Activated CD8-positive, alpha-beta T cell treated with anti-CD3 and anti-CD28 coated beads, Interleukin-2, amount 10 ng/mL, durations not matched to agents 7 days and 5 days (primary cell): ENCODE data around the gene DDX28. TPM values are rescaled to one million over a fixed set of nuclear protein-coding genes. Genes with fewer than 3 reads are reported as not detected.
A peak's percentile ranks its signal among the peaks of the same experiment; 100 is the strongest.

Experiments
- ATAC-seq: fragments of 150-1000 bp; cut with Tn5 transposase; one replicate; pipeline ENCODE4 v1.10.0; 2021; ENCODE audit warnings: moderate library complexity
- CTCF ChIA-PET: fragments of 350-600 bp; sonication (Branson Sonifier 250); formaldehyde crosslinking; loops from one replicate; lab custom pipeline; 2021; ENCODE audit warnings: antibody characterized with exemption; lab: Charles Lee
- POLR2A ChIA-PET: fragments of 350-600 bp; sonication (Branson Sonifier 250); formaldehyde crosslinking; loops from one replicate; lab custom pipeline; 2021; ENCODE audit warnings: antibody characterized with exemption; lab: Charles Lee
- DNase-seq: peaks from one replicate; pipeline ENCODE4 v3.0.0-alpha.2; 2020
- H3K27ac Mint-ChIP-seq: one replicate; pipeline ENCODE4 v1.8.0; 2021; ENCODE audit warnings: mild to moderate bottlenecking, mixed read lengths
- H3K27me3 Mint-ChIP-seq: one replicate; pipeline ENCODE4 v1.8.0; 2021; ENCODE audit warnings: low read depth, mixed read lengths
- H3K36me3 Mint-ChIP-seq: one replicate; pipeline ENCODE4 v1.8.0; 2021; ENCODE audit warnings: low read depth, mixed read lengths
- H3K4me1 Mint-ChIP-seq: one replicate; pipeline ENCODE4 v1.8.0; 2021; ENCODE audit warnings: low read depth, mixed read lengths
- H3K4me3 Mint-ChIP-seq: one replicate; pipeline ENCODE4 v1.8.0; 2021; ENCODE audit warnings: mild to moderate bottlenecking, mixed read lengths
- H3K9me3 Mint-ChIP-seq: one replicate; pipeline ENCODE4 v1.8.0; 2022; ENCODE audit warnings: mixed read lengths; ENCODE audit not compliant: insufficient read depth
- total RNA-seq, 2 experiments: library from RNA; stranded (reverse); gene quantifications; one replicate each; pipeline ENCODE4 v1.2.3, GENCODE V29; 2021

Gene DDX28
- total RNA-seq, 2 experiments from 2014 or later = 13.6 to 13.9 TPM

DNA sequence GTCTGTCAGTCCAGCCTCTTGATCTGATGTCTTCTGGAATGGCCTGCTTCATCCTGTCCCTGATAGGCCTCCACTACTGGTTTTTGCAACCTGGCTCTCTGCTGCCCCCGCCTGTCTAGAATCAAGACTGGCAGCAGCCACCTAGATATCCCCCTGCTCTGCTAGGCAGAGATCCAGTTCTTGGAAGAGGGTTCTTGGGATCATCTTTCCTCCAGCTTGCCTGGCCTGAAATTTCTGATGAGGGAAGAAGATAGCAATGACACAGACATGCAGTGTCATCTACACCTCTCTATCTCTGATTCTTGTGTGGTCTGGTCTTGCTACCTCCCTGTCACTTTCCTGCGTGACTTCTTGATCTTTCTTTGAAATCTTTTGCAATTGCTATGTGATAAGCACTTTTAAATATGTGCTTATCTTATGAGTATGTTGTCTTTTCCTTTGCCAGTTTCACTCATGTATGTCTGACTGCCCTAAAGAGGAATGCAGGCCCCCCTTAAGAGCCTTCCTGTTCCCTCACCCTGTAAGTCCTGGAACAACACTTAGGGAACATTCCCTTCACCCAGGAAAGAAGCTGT lies 41.8 kb upstream of the DDX28 start:
- CTCF ChIA-PET = interaction anchor here (0.8 to 7.5 kb wide), 22 partner anchors 10 to 248 kb away, joined by 3 to 78 read pairs (median 5); partner anchors contain the start of gene NFATC3
- DNase-seq (peak; percentile 87), ATAC-seq (peak; percentile 74)
- POLR2A ChIA-PET = interaction anchor here (1.1 to 4.1 kb wide), 3 partner anchors 20 to 129 kb away, joined by 3 to 23 read pairs (median 3); partner anchors contain the start of genes NFATC3 and SLC12A4
- Mint-ChIP-seq H3K27ac (peak overlapping the region; percentile 88), H3K4me3 (no peak overlapping the region), H3K36me3 (peaks cover 53% of the 10 kb centered on the region), H3K4me1 (peaks cover 85% of the 10 kb centered on the region), H3K27me3 (no peaks in the 10 kb centered on the region), H3K9me3 (no peaks in the 10 kb centered on the region)

DNA sequence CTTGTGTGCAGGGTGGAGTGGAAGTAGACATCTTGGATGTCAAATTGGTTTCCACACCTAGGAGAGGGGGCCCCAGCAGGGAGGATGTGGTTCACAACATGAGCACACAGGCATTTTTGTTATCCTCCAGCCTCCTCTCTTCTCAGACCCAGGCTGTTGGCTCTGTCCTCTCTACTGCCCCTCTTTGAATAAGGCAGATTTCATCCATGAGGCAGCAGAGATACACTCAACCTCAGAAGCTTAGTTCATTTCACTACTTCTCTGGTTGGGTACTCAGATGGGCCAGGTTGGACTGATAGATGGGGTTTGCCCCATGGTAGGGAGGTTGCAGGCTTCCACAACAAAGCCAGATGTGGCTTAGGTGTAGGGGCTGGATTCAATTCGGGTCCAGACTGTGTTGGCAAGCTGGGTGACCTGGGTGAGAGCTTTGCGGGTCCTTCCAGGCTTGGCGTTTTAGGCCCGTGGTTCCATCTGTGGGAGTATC lies 39.9 kb upstream of the DDX28 start:
- peaks cover 83% of the 10 kb centered on the region for H3K4me1 Mint-ChIP-seq
- ChIA-PET CTCF (interaction anchor here (1.2 to 7.5 kb wide), 13 partner anchors 12 to 246 kb away, joined by 3 to 78 read pairs (median 8); partner anchors contain the start of genes DPEP2 and NFATC3), POLR2A (interaction anchor here (0.7 to 2.4 kb wide), 7 partner anchors 8 to 124 kb away, joined by 3 to 27 read pairs (median 4); partner anchors contain the start of gene NFATC3)
- H3K36me3 Mint-ChIP-seq = peaks cover 64% of the 10 kb centered on the region
- ATAC-seq (peak; percentile 71), DNase-seq (peak; percentile 81)
- no peaks in the 10 kb centered on the region for H3K27me3 Mint-ChIP-seq
- peak overlapping the region; percentile 95 for H3K27ac Mint-ChIP-seq
- H3K9me3 Mint-ChIP-seq = no peaks in the 10 kb centered on the region
- peak overlapping the region; percentile 53 for H3K4me3 Mint-ChIP-seq

DNA sequence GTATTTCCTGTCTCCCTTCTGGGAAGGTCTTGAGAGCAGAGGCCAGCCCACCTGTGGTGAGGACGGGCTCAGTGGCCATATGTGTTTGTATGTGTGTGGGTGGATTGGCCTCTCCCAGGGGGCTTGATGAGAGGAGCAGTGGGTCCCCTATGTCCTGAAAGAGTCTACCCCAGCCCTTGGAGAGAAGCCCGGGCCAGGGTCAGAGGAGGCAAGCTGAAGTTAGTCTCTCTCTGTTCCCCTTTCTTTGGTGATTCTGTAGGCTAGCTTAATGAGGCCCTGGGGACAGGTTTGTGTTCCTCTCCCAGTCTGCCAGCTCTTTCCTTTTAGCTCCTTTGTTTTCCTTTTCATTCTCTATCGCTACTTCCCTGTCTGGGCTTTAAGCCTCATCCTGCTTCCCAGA lies 38.4 kb upstream of the DDX28 start:
- ATAC-seq (no peak), DNase-seq (no peak)
- peaks cover 74% of the 10 kb centered on the region for H3K4me1 Mint-ChIP-seq
- POLR2A ChIA-PET = interaction anchor here (0.6 to 2.4 kb wide), 7 partner anchors 9 to 210 kb away, joined by 3 to 27 read pairs (median 4); partner anchors contain the start of gene NFATC3
- no peaks in the 10 kb centered on the region for H3K9me3 Mint-ChIP-seq
- no peaks in the 10 kb centered on the region for H3K27me3 Mint-ChIP-seq
- no peak overlapping the region for H3K4me3 Mint-ChIP-seq
- peaks cover 61% of the 10 kb centered on the region for H3K36me3 Mint-ChIP-seq
- CTCF ChIA-PET = interaction anchor here (0.8 to 7.5 kb wide), 8 partner anchors 9 to 245 kb away, joined by 4 to 78 read pairs (median 13); partner anchors contain the start of gene NFATC3
- H3K27ac Mint-ChIP-seq = peak overlapping the region; percentile 95

DNA sequence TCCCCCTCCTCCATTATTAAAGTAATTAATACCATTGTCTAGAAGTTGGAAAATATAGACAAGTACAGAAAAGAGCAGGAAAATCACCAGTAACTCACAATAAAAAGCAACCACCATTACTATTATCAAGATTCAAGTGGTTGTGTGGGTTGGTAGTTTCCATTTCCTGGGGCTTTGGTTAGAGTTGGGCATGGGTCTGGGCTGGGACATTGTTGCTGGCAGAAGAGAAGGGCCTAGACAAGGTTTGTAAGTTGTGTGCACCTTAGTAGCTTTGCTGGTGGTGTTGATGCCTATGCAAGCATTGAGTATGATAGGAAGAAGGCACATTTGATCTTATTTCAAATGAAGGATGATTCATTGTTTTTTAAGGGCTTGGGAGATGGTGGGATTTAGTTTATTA lies 36.8 kb upstream of the DDX28 start:
- peaks cover 58% of the 10 kb centered on the region for H3K4me1 Mint-ChIP-seq
- H3K27ac Mint-ChIP-seq = peak overlapping the region; percentile 81
- no peaks in the 10 kb centered on the region for H3K9me3 Mint-ChIP-seq
- POLR2A ChIA-PET = interaction anchor here (0.5 to 1.2 kb wide), 4 partner anchors 10 to 58 kb away, joined by 3 to 8 read pairs (median 4); no protein-coding TSS in a partner anchor
- peaks cover 63% of the 10 kb centered on the region for H3K36me3 Mint-ChIP-seq
- ATAC-seq (peak; percentile 28), DNase-seq (peak; percentile 52)
- H3K4me3 Mint-ChIP-seq = peak overlapping the region; percentile 9
- CTCF ChIA-PET = interaction anchor here (3.8 to 7.5 kb wide), 2 partner anchors 26 to 243 kb away, joined by 8 to 78 read pairs; partner anchors contain the start of gene NFATC3
- no peaks in the 10 kb centered on the region for H3K27me3 Mint-ChIP-seq

DNA sequence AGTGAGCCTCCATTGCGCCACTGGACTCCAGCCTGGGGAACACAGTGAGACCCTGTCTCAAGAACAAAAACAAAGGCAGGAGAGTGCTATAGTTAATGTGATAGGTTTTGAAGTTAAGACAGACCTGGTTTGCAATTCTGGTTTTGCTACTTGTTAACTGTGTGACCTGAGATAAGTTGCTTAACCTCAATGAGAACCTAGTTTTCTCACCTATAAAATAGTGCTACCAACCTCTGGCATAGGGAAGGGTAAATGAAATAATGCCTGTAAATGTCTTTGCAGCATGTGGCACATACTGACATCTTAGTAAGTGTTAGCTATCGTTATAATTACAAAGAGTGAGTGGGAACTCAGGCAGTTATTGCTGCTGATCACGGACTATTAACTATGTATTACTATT lies 32.4 kb upstream of the DDX28 start:
- ChIA-PET POLR2A (no interaction called here), CTCF (interaction anchor here (1.5 to 2.3 kb wide), 2 partner anchors 14 to 239 kb away, joined by 5 to 7 read pairs; no protein-coding TSS in a partner anchor)
- Mint-ChIP-seq H3K27me3 (no peaks in the 10 kb centered on the region), H3K4me1 (peaks cover 19% of the 10 kb centered on the region), H3K36me3 (peaks cover 64% of the 10 kb centered on the region), H3K27ac (no peak overlapping the region), H3K4me3 (no peak overlapping the region), H3K9me3 (no peaks in the 10 kb centered on the region)
- DNase-seq (no peak), ATAC-seq (no peak)

DNA sequence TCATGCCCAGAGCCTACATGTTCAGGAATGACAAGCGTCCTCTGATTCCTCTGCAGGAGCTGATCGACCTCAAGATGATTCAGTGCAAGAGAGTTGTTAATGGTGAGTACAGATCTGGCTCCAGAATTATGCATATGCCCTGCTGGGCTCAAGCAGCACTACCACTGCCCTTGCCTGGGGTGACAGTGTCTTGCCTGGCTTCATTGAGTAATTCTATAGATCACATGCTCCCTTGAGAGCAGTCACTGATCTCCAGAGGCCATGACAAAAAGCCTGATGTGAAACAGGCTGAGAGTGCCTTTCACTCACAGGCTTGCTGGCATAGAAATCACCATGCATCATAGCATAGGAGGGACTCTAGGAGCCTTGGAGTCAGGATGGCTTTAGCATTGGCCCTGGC lies 26.4 kb upstream of the DDX28 start:
- H3K27me3 Mint-ChIP-seq = no peaks in the 10 kb centered on the region
- peak overlapping the region; percentile 32 for H3K27ac Mint-ChIP-seq
- ChIA-PET POLR2A (no interaction called here), CTCF (no interaction called here)
- no peak overlapping the region for H3K4me3 Mint-ChIP-seq
- DNase-seq = no peak
- no peak for ATAC-seq
- peaks cover 51% of the 10 kb centered on the region for H3K36me3 Mint-ChIP-seq
- no peaks in the 10 kb centered on the region for H3K9me3 Mint-ChIP-seq
- peaks cover 5% of the 10 kb centered on the region for H3K4me1 Mint-ChIP-seq

DNA sequence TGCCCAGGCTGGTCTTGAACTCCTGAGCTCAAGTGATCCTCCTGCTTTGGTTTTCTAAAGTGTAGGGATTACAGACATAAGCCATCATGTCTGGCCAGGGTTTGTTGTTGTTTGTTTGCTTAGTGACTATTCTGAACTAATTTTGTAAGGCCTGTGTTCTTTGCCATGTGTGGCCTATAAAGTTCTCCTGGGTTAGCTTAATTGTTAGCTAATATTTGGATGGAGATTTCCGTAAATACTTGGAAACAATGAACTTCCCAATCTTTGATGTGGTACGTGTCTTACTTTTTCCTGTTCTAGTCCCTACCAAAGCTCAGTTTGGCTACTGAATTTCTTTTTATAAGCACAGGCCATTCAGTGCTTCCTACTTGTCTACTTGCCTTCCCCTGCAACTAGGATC lies 25.0 kb upstream of the DDX28 start:
- POLR2A ChIA-PET = interaction anchor here (0.7 to 1.3 kb wide), 2 partner anchors 12 to 134 kb away, joined by 4 to 5 read pairs; no protein-coding TSS in a partner anchor
- Mint-ChIP-seq H3K27ac (no peak overlapping the region), H3K9me3 (no peaks in the 10 kb centered on the region), H3K27me3 (no peaks in the 10 kb centered on the region), H3K4me1 (peaks cover 5% of the 10 kb centered on the region), H3K36me3 (peaks cover 41% of the 10 kb centered on the region), H3K4me3 (no peak overlapping the region)
- ATAC-seq = no peak
- no peak for DNase-seq
- CTCF ChIA-PET = interaction anchor here (1.2 to 1.5 kb wide), 2 partner anchors 16 to 25 kb away, joined by 4 to 5 read pairs; partner anchors contain the start of genes DDX28 and DUS2

DNA sequence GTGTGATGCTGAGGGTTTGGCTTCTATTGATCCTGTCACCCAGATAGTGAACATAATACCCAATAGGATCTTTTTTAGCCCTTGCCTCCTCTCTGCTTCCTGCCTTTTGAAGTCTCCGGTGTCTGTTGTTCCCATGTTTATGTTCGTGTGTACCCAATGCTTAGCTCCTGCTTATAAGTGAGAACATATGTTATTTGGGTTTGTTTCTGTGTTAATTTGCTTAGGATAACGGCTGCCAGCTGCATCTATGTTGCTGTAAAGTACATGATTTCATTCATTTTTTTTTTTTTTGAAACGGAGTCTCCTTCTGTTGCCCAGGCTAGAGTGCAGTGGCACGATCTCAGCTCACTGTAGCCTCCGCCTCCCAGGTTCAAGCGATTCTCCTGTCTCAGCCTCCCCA lies 23.1 kb upstream of the DDX28 start:
- Mint-ChIP-seq H3K27me3 (no peaks in the 10 kb centered on the region), H3K27ac (no peak overlapping the region), H3K36me3 (peaks cover 35% of the 10 kb centered on the region), H3K9me3 (no peaks in the 10 kb centered on the region), H3K4me1 (peaks cover 5% of the 10 kb centered on the region), H3K4me3 (no peak overlapping the region)
- ChIA-PET CTCF (interaction anchor here (1.4 to 2.4 kb wide), 2 partner anchors 15 to 18 kb away, joined by 4 to 5 read pairs; no protein-coding TSS in a partner anchor), POLR2A (no interaction called here)
- ATAC-seq = no peak
- DNase-seq = no peak

DNA sequence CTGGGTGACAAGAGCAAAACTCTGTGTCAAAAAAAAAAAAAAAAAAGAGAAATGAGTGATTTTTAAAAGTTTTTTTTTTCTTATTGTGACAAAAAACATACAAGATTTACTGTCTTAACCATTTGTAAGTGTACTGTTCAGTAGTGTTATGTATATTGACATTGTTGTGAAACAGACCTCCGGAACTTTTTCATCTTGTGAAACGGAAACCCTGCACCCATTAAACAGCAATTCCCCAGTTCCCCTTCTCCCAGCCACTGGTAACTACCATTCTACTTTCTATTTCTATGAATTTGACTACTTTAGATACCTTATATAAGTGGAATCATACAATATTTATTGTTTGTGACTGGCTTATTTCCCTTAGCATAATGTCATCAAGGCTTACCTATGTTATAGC lies 18.8 kb upstream of the DDX28 start:
- H3K27me3 Mint-ChIP-seq = no peaks in the 10 kb centered on the region
- peaks cover 28% of the 10 kb centered on the region for H3K4me1 Mint-ChIP-seq
- POLR2A ChIA-PET = interaction anchor here (2.7 kb wide), 1 partner anchor 106 kb away, joined by 12 read pairs; the partner anchor contains the start of gene PSMB10
- H3K27ac Mint-ChIP-seq = no peak overlapping the region
- no peaks in the 10 kb centered on the region for H3K9me3 Mint-ChIP-seq
- H3K4me3 Mint-ChIP-seq = no peak overlapping the region
- peaks cover 31% of the 10 kb centered on the region for H3K36me3 Mint-ChIP-seq
- CTCF ChIA-PET = interaction anchor here (0.9 to 4.5 kb wide), 17 partner anchors 9 to 226 kb away, joined by 3 to 32 read pairs (median 8); partner anchors contain the start of genes DPEP2, DPEP3 and PSMB10
- ATAC-seq (no peak), DNase-seq (no peak)

DNA sequence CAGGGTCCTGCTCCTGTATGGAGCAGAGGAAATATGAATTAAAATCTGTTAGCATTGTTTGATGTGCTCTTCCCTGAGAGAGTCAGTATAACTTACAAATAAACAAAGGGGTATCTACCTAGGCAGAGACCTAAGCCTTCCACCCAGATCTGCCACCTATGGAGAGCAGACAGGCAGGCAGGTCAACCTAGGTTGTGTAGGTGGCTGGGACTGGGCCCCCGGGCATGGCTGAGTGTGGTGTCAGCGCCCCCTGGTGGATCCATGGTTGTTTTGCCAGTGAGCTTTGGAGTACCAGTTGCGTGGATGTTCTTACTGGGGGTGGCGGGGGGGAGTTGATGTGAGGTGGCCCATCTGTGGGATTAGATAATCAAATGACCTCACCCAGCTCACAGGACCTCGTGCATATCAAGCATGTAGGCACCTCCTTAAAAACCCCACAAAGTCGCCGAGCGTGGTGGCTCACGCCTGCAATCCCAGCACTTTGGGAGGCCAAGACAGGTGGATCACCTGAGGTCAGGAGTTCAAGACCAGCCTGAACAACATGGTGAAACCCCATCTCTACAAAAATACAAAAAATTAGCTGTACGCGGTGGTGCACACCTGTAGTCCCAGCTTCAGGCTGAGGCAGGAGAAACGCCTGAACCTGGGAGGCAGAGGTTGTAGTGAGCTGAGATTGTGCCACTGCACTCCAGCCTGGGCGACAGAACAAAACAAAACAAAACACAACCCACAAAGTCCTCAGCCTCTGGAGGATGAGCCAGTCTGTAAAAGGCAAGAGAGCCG lies 17.7 kb upstream of the DDX28 start:
- Mint-ChIP-seq H3K9me3 (no peaks in the 10 kb centered on the region), H3K4me3 (no peak overlapping the region), H3K36me3 (peaks cover 30% of the 10 kb centered on the region), H3K27me3 (no peaks in the 10 kb centered on the region), H3K27ac (peak overlapping the region; percentile 69), H3K4me1 (peaks cover 26% of the 10 kb centered on the region)
- ATAC-seq = peak; percentile 99
- CTCF ChIA-PET = interaction anchor here (0.6 to 4.5 kb wide), 53 partner anchors 9 to 520 kb away, joined by 3 to 32 read pairs (median 7); partner anchors contain the start of genes DDX28, DPEP2, DPEP3 and DUS2
- POLR2A ChIA-PET = interaction anchor here (0.6 to 2.7 kb wide), 10 partner anchors 9 to 104 kb away, joined by 3 to 12 read pairs (median 3); partner anchors contain the start of genes DDX28, DUS2 and PSMB10
- DNase-seq = peak; percentile 93
